ENCODE data around the gene ARL13A. TPM values are rescaled to one million over a fixed set of nuclear protein-coding genes. Genes with fewer than 3 reads are reported as not detected.

Gene ARL13A
- total RNA-seq, result not detected

GRCh38 chrX:100969408-100969807, at the start of gene ARL13A:
TSS of gene ARL13A (plus strand) at chrX:100969708. CDS start at chrX:100973690, 3,982 bp downstream.
- POLR2A ChIA-PET, result no interaction called here
- Mint-ChIP-seq H3K4me1 (ENCODE audit: low read depth) (no peaks in the 10 kb centered on the region), H3K27ac (no peak within 1 kb of the TSS), H3K9me3 (no peaks in the 10 kb centered on the region), H3K4me3 (no peak within 1 kb of the TSS), H3K27me3 (no peaks in the 10 kb centered on the region), H3K36me3 (ENCODE audit: low read depth) (no peaks in the 10 kb centered on the region)
- TF ChIP-seq CTCF (IDR thresholded peaks at IDR 0.05), result no peak
- CTCF ChIA-PET, result no interaction called here
- intact Hi-C loops (cut with micrococcal nuclease), result no loop called here
- DNase-seq (no peak), ATAC-seq (no peak)

DNA sequence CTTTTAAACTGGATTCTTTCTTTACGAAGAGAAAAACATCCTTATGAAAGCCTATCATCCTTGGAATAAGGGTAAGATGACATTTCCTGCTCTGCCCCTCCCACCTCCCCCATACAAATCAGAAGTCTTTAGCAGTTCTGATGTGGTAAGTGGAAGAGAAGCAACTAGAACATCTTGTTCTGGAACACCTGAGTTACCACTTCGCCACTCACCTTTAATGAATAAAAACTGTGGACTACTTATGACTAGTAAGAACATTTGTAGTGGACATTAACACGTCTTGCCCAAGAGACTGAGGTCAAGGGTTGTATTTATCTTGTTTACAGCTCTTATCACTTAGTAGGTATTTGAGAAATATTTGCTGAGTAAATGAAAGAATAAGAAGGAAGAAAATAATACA, 45.1 kb upstream of the ARL13A start:
- Mint-ChIP-seq H3K36me3 (ENCODE audit: low read depth) (no peaks in the 10 kb centered on the region), H3K4me3 (no peak overlapping the region), H3K9me3 (no peaks in the 10 kb centered on the region), H3K27ac (no peak overlapping the region), H3K4me1 (ENCODE audit: low read depth) (peaks cover 28% of the 10 kb centered on the region), H3K27me3 (no peaks in the 10 kb centered on the region)
- DNase-seq (no peak), ATAC-seq (no peak)
- CTCF ChIA-PET, result no interaction called here
- no peak for TF ChIP-seq CTCF (IDR thresholded peaks at IDR 0.05)
- intact Hi-C loops (cut with micrococcal nuclease), result no loop called here
- POLR2A ChIA-PET, result no interaction called here

DNA sequence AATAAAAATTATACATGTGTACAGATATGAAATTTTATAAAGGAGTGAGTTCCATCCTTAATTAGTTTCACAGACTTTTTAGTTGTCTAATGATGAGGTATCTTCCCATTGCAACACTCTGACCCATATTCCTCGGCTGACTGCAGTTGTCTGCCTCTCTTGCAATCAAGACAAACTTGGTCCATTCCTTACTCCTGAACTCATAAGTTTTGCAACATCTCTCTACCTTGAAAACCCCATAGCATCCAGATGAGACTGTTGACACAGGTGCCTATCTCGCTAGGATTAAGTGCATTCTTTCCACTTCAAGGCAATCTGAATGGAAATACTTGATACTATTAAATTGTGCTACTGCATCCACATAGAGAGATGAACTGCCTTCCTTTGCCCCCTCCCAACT, 43.1 kb upstream of the ARL13A start:
- Mint-ChIP-seq H3K27me3 (no peaks in the 10 kb centered on the region), H3K36me3 (ENCODE audit: low read depth) (peaks cover 3% of the 10 kb centered on the region), H3K9me3 (peaks cover 3% of the 10 kb centered on the region), H3K4me1 (ENCODE audit: low read depth) (peaks cover 38% of the 10 kb centered on the region), H3K27ac (no peak overlapping the region), H3K4me3 (no peak overlapping the region)
- ChIA-PET CTCF (no interaction called here), POLR2A (no interaction called here)
- no peak for ATAC-seq
- intact Hi-C loops (cut with micrococcal nuclease), result no loop called here
- TF ChIP-seq CTCF (IDR thresholded peaks at IDR 0.05), result no peak
- DNase-seq, result no peak

DNA sequence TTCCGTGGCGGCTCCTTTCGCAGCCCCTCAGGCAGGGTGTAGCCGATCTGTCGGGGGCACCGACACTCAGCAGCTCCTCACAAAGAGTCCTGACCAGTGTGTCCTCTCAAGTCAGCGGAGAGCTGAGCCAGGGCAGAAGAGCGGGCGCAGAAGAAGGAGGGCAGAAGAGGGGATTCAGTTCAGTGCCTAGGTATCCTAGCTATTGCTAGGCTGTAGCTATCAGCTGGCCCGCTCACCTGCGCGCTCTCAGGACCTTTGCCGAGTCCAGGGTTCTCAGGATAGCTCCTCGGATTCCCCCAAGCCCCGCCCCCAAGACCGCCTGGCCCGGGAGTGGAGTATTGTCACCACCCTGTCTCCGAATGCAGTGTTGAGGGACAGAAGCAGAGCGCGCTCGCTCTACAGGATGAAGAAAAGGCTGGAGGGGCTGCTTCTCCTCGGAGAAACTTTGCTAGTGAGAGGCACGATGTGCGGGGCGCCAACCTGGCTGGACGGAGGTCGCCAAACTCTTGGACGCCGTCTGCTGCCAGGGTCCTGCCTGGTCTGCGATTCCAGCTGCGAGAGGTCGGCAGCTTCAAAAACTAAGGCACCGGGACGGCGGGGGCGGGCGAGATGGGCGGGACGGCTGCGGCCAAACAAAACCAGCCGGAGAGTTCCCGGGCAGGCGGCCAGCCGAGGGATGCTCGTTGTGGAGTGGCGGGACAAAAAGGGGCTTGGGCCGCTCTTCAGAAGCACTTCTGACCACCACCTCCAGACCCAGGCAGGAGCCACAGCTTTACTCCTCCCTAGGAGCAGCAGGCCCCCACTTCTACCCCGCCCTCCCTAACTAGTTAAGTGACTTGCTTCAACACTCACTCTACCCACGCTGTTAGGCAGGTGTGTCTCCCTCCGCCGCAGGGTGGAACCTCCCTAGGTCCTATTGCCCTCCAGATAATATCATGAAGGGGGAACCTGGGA, 40.6 kb upstream of the ARL13A start, which contains the start of gene XKRX:
TSS of gene XKRX (minus strand) at position 258 of the 954 bp plus-strand sequence. CDS start 613 bp downstream, outside the sequence.
- peaks cover 47% of the 10 kb centered on the region for H3K4me1 Mint-ChIP-seq (ENCODE audit: low read depth)

More for the DNA sequence above, 40.6 kb upstream of the ARL13A start, which contains the start of gene XKRX:
- peak within 1 kb of the TSS; percentile 82 for H3K4me3 Mint-ChIP-seq
- ChIA-PET POLR2A (interaction anchor here (0.7 kb wide), 1 partner anchor 12 kb away, joined by 3 read pairs; no protein-coding TSS in a partner anchor), CTCF (interaction anchor here (0.8 kb wide), 1 partner anchor 359 kb away, joined by 3 read pairs; no protein-coding TSS in a partner anchor)
- H3K27me3 Mint-ChIP-seq, result no peaks in the 10 kb centered on the region
- ATAC-seq, result peak; percentile 82
- H3K27ac Mint-ChIP-seq, result peak within 1 kb of the TSS; percentile 66
- TF ChIP-seq CTCF (IDR thresholded peaks at IDR 0.05), result no peak
- H3K9me3 Mint-ChIP-seq, result peaks cover 4% of the 10 kb centered on the region
- peaks cover 3% of the 10 kb centered on the region for H3K36me3 Mint-ChIP-seq (ENCODE audit: low read depth)
- DNase-seq, result peak; percentile 73
- intact Hi-C loops (cut with micrococcal nuclease), result loop anchor here (2.0 kb wide), 1 partner anchor 66 kb away; no protein-coding TSS in a partner anchor
